GM20000 (cell line): ENCODE data around the gene EPHB3.

Experiments used
- DNase-seq: peaks from one replicate; pipeline ENCODE4 v3.0.0; 2012; ENCODE audit warnings: low spot score
- TF ChIP-seq, protein P1 (sequence below): IDR thresholded peaks from 2 replicates; pipeline ENCODE4 v1.5.1; 2012; ENCODE audit warnings: mild to moderate bottlenecking, control low read depth; ENCODE audit errors: extremely low read depth, missing control alignments

The EPHB3 gene

DNA sequence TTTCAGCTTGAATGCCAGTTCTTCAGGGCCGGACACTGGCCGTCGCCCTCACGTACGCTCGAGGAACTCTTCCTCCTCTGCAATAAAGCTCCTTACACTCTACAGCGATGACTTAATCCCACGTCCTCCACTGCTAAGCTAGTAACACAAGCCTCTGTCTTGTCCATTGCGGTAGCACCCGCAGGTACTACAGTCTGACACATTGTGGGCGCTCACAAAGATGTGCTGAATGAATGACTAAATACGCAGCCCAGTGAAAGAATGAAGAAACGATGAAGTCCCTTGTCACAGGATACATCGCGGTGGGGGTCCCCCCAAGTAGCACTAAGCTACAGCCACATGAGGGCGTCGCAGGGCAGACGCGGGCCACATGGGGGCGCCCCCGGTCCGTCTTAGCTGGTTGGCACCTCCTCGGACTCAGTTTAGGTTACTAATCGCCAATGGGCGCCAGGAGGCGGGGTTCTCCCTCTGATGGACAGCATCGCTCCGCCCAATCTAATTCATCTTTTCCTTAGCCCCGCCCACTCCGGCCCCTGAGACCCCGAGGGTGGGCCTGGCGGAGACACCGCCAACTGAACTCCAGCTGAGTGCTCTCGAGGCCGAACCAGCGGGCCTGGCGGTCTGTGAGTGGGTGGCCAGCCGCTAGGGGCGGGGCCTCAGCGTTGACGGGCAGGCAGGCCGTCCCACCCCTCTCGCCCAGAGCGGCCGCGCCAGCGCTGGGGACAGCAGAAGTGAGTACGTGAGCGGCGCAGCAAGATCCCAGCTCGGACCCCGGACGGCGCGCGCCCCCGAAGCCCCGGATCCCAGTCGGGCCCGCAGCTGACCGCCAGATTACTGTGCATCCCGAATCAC lies at the start of gene EPHB3:
Gene EPHB3, plus strand, starts transcription at position 725 of the 852 bp plus-strand sequence. CDS start 451 bp downstream, outside the sequence.
- TF ChIP-seq, protein P1, sequence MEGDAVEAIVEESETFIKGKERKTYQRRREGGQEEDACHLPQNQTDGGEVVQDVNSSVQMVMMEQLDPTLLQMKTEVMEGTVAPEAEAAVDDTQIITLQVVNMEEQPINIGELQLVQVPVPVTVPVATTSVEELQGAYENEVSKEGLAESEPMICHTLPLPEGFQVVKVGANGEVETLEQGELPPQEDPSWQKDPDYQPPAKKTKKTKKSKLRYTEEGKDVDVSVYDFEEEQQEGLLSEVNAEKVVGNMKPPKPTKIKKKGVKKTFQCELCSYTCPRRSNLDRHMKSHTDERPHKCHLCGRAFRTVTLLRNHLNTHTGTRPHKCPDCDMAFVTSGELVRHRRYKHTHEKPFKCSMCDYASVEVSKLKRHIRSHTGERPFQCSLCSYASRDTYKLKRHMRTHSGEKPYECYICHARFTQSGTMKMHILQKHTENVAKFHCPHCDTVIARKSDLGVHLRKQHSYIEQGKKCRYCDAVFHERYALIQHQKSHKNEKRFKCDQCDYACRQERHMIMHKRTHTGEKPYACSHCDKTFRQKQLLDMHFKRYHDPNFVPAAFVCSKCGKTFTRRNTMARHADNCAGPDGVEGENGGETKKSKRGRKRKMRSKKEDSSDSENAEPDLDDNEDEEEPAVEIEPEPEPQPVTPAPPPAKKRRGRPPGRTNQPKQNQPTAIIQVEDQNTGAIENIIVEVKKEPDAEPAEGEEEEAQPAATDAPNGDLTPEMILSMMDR: peak; percentile 89
- DNase-seq: peak; percentile 95

GRCh38 chr3:184512621-184513020 lies 49.0 kb upstream of the EPHB3 start:
- TF ChIP-seq, protein P1: no peak
- DNase-seq: no peak

DNA sequence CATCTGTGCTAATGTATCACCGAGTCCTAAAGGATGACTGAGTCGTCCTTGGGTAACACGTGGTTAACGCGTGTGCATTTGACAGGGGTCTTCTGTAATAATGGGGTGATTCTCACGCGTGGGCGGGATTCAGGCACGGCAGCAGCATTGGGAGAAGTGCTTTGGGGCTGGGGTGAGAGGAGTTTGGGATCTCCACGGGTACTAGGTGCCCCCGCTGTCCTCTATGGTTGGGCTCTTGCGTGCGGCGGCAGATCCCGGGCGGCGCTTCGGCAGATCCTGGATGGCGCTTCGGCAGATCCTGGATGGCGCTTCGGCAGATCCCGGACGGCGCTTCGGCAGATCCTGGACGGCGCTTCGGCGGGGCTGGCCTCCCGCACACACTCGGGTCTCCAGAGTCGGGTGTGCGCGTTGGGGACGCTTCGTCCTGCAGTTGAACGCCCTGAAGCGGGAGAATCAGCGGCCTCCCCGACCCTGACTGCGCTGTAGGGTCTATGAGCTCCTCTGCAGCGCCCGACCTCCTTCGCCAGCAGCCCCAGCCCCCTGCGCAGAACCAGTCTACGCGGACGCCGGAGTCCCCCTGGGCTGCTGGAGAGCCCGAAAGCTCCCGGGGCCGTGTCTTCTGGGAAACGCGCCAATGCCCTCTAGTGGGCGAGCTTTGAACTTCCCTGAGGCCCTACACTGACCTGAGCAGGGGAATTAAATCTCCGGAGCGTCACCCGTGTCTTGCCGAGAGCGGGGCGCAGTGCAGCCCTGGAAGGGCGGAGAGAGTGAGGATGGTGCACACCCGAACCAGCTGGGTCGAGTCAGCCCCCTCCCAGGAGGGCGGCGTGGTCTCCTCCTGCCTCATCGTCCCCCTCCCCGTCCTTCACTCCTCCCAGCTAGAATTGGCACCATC lies 48.1 kb upstream of the EPHB3 start:
- DNase-seq: peak; percentile 89
- TF ChIP-seq, protein P1: peak; percentile 82

GRCh38 chr3:184514171-184514490 lies 47.5 kb upstream of the EPHB3 start:
- DNase-seq: no peak
- TF ChIP-seq, protein P1: no peak

DNA sequence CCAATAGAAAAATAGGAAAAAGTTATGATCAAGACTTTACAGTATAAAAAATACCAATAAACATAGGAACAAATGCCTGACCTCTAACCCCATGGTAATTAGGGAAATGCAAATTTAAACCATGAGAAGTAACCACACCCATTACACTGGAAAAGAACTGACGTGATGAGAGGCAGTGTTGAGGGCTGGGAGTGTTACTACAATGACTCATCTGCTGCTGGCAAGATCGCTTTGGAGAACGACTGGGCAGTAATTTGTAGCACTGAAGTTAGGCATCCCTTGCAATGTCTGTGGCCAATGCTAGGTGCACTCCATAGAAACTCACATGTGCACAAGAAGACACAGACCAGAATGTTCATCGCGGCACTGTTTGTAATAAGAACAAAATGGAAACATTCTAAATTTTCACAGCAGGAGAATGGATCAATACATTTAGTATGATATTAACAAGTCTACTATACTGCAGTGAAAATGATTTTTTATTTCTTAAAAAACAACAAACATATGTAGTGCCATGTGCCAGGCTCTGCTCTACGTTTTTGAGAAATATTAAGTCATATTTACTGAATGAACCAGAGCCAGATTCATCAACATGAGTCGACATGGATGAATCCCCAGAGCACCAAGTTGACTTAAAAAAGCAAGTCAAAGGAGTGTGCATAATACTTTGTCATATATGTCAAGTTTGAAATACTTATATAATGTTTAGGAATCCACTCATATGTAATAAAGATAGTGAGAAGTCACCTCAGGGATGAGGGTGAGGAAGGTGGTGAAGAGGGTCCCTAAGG lies 37.6 kb upstream of the EPHB3 start:
- no peak for DNase-seq
- TF ChIP-seq, protein P1: no peak

- peak; percentile 55 for DNase-seq
These were observed 36.6 kb upstream of the EPHB3 start for GRCh38 chr3:184524981-184525336.

More at GRCh38 chr3:184524981-184525336, 36.6 kb upstream of the EPHB3 start:
- TF ChIP-seq, protein P1: no peak
